Pons (tissue), 1 donor: ENCODE data around the gene CCR8.
"Not testable (repeated sequence)": the region's sequence is repeated elsewhere in the genome, so short reads cannot be mapped to it uniquely, and the experiment has no call there.

ENCODE experiments used
- DNase-seq: peaks from one replicate; pipeline ENCODE4 v3.0.0-alpha.2; 2016; ENCODE audit warnings: low spot score

CCR8 gene

DNA sequence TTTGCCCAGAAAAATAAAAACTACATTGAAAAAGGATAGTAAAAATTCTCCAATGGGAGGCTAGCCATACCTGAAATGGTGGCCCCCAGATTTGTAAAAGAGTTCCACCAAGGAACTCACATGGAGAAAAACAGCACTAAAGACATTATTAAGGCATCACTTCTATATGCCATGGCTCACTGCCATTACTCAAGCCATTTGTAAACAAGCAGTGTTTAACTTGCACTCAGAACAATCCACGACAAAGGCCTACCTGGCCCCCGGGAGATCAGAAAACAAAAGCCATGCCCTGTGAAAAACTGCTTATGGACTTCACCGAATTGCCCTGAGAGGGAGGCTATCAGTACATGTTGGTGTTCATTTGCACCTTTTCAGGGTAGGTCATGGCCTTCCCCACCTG is 19.6 kb downstream of the CCR8 start:
- no peak for DNase-seq

DNA sequence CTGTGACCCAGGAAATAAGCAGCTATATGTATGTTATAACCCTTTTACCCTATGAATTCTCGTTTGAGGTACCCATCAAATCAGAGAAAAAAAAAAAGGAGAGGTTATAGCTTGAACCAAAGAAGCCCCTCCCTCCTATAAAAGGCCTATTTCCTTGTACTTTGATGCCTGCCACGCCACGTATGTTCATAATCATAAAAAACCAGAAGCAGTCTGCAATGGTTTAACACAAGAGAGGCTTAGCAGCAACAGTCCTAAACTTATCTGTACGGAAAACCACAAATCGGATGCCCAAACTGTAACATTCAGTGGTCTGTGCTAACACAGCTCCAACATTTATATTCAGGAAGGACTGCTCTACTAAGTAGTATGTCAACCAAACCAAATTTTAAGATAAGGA is 21.2 kb downstream of the CCR8 start:
- DNase-seq = no peak

DNA sequence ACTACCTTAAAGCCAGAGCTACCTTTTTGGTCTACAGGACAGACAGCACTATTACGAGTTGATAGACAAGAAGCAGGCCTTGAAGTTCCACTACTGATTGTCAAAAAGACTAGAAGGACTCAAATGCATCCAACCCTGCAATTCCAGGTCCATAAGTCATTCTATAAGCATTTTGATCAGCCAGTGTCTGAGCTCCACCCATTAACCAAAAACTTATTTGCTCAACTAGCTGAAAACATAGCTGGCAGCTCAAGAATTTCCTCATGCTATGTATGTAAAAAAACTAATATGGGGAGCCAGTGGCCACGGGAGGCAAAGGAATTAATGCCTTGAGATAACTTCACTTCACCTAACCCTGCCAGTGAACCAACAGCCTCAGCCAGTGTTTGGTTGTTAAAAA is 21.6 kb downstream of the CCR8 start:
- DNase-seq = not testable (repeated sequence)

DNA sequence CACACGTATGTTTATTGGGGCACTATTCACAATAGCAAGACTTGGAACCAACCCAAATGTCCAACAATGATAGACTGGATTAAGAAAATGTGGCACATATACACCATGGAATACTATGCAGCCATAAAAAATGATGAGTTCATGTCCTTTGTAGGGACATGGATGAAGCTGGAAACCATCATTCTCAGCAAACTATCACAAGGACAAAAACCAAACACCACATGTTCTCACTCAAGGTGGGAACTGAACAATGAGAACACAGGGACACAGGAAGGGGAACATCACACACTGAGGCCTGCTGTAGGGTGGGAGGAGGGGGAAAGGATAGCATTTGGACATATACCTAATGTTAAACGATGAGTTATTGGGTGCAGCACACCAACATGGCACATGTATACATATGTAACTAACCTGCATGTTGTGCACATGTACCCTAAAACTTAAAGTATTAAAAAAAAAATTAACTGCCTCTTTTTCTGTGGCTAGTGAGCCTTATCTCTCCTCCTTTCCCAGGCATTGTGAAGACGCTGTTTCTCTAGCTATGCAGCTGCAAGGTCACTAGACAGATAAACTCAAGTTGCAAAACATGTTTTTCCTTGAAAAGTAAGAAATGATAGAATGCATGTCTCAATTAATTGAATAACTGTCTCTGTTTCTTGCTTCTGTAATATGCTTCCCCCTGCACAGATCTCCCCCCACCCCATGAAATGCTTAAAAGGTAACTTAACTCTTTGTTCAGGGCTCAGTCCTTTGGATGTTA is 23.8 kb downstream of the CCR8 start:
- DNase-seq = not testable (repeated sequence)

DNA sequence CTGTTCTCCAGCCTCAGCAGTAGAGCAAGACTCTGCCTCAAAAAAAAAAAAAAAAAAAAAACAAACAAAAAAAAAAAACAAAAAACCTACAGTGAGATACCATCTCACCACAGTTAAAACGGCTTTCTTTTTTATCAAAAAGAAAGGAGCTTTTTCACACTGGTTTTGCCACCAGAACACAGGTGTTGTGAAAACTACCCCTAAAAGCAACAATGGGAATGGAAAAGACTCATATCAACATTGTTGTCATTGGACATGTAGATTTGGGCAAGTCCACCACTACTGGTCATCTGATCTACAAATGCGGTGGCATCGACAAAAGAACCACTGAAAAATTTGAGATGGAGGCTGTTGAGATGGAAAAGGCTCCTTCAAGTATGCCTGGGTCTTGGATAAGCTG is 28.8 kb downstream of the CCR8 start:
- no peak for DNase-seq

DNA sequence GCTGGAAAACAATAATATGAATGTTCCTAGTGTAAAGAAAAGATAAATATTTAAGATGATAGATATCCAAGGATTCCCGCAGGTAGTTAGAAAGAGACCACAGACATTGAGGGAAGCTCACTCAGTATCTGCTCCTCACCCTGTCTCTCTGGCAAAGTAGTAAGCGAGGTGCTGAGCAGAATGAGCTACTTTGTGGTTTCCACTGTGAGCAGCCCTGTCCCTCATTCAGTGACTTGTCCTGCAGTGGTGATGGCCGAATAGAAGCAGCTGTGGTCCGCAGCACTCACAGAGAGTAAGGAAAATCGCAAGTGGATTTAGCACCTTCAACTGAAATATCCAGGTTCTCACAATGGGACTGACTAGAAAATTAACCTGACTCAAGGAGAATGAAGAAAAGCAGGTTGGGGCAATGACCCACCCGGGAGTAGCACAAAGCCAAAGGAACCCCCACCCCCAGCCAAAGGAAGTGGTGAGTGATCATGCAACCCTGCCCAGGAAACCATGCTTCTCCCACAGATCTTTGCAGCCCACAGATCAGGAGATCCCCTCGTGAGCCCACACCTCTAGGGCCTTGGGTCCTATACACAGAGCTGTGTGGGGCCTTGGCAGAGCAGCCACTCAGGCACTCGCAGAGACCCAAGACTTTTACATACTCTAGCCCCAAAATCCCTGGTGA is 31.9 kb downstream of the CCR8 start:
- DNase-seq = no peak

DNA sequence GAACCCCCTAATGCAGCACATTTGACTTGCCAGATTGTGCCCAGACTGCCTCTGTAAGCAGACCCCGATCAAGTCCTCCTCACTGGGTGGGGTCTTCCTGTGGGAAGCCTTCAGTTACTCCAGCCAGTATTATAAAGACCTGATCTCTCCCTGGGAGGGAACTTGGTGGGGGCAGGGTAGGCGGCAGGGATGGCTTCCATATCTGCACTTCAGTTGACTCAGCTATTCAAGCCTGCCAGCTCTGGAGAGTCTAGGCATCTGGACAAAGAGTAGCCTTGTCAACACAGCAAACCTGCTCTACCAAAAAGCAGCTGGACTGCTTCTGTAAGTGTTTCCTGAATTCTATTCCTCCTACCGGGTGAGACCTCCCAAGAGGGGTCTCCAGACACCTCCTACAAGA is 32.7 kb downstream of the CCR8 start:
- no peak for DNase-seq

DNA sequence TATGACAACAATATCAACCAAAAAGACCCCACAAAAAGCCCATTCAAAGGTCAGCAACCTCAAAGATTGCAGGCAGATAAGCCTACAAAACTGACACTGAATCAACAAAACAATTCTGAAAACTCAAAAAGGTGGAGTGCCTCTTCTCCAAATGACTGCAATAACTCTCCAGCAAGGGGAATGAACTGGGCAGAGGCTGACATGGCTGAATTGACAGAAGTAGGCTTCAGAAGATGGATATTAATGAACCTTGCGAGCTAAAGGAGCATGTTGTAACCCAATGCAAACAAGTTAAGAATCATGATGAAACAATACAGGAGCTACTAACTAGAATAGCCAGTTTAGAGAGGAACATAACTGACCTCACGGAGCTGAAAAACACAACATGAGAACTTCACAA is 33.3 kb downstream of the CCR8 start:
- no peak for DNase-seq

DNA sequence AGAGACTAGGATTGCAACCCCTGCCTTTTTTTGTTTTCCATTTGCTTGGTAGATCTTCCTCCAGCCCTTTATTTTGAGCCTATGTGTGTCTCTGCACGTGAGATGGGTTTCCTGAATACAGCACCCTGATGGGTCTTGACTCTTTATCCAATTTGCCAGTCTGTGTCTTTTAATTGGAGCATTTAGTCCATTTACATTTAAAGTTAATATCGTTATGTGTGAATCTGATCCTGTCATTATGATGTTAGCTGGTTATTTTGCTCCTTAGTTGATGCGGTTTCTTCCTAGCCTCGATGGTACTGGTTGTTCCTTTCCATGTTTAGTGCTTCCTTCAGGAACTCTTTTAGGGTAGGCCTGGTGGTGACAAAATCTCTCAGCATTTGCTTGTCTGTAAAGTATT is 40.9 kb downstream of the CCR8 start:
- not testable (repeated sequence) for DNase-seq

DNA sequence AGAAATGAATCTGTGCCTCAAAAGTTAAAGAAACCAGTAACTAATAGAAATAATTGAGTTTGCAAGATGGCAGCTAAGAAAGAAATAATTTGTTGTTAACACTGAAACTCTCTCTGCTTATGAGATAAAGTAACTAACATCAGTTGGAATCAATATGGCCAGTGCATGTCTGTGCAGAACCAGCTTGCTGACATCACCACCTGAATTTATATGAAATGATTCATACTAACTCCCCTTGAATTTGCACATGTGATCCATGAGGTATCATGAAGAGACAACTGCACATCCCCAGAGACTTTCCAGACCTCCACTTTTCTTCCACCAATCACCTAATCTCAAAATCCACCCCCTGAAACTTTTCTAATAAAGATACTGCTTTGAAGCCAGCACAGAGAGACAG is 43.3 kb downstream of the CCR8 start:
- DNase-seq = no peak

DNA sequence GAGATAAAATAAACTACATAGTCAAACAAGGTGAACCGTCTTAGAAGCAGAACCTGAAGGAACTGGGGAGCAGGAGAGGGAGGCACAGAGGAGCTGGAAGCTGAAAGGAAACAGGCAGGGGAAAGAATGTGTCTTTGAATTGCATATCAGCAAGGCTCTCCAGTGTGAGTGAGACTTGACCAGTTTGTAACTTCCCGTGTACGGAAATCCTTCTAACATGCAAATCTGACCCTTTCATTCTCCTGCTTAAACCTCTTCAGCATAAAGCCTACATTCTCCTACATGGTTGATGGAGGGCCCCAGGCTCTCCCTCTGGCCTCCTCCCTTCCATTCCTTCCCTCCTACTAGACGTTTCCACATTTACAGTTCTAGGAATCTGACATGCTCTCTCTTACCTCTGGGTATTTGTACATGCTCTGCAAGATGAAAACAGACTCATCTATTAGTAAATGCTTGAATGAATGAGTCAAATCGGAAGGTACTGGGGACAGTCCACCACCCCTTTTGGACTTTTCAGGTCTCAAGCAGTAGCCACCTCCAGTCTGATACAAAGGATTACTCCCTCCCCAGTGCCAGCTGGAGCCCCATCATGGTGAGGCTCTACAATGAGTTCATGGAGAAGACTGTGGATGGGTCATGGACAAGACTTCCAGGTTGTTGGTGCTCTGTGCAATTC is 47.6 kb downstream of the CCR8 start:
- no peak for DNase-seq

DNA sequence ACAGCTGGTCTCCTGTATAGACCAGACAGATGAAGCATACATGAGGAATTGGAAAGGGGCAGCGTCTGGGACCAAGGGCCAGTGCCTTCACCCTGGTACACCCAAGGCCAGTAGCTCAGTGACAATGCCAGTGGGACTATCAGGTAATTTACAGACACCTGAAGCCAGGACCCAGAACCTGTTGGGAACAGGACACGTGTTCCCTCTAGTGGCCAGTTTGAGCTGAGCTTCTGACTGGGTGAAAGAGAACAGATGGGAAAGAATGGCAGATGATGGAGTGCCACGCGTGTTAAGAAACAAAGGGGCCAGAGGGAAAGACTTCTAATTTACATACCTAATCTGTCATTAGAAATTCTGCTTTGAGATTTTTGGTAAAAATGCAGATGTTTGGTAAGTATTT is 48.6 kb downstream of the CCR8 start:
- no peak for DNase-seq

DNA sequence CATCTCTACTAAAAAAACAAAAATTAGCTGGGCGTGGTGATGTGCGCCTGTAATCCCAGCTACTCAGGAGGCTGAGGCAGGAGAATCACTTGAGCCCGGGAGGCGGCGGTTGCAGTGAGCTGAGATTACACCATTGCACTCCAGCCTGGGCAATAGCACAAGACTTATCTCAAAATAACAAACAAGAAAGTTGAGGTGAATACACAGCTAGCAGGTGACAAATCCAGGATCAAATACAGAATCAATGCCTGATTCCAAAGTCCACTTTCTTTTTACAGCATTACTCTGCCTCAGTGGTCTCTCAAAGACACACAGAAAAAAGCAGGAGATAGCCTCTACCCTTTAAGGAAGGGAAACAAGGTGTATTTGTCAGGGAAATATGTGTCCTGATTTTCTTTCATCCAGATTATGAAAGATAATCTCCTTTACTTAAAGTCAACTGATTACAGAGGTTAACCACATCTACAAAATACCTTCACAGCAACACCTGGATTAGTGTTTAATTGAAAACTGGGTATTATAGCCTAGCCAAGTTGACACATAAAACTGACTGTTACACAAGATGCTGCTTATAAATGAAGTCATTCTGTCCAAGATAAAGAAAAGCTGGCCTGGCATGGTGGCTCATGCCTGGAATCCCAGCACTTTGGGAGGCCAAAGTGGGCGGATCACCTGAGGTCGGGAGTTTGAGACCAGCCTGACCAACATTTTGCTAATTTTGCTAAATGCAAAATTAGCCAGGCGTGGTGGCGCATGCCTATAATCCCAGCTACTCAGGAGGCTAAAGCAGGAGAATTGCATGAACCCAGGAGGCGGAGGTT is 49.7 kb downstream of the CCR8 start:
- no peak for DNase-seq

DNA sequence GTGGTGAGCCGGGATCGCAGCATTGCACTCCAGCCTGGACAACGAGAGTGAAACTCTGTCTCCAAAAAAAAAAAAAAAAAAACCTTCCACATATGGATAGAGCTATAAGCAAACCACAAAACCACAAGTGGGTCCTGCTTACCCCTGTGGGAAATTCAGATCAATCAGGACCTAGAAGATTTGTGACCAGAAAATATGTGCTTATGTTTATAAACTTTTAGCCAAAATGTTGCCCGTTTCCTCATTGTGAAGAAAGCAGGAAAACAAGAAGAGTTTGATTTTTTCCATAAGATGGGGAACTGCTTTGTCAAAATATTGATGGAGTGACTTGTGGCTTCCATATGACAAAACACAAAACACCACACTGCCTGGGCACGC is 50.3 kb downstream of the CCR8 start:
- DNase-seq = no peak

DNA sequence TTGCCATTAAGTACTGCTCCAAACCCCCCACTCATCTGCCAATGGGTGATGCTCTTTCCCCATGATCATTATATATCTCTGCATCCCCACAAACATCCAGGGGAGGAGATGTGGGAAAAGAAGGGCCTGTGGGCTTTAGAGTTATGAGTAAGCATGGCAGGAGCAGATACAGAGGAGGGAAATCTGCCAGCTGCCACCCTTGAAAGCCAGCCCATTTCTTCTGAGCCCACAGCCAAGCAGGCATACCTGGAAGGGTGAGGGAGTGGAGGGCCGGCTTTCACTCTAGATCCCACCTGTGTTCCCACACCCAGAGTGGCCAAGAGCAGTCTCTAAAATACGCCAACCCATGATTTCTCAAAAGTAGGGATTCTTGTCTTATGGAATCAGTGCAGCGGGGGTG is 51.9 kb downstream of the CCR8 start:
- DNase-seq = no peak
